Omental fat pad (tissue), 4 donors: ENCODE measurements around the gene ZNF180. TPM values are rescaled to one million over a fixed set of nuclear protein-coding genes. Genes with fewer than 3 reads are reported as not detected.
A peak's percentile ranks its signal among the peaks of the same experiment; 100 is the strongest.

Experiments
- ATAC-seq: fragments of 150-250 bp; one replicate; pipeline ENCODE4 v1.9.1; 2016; ENCODE audit warnings: mild to moderate bottlenecking, moderate library complexity; ENCODE audit not compliant: low FRiP score
- DNase-seq: peaks from one replicate; pipeline ENCODE4 v3.0.0-alpha.2; 2019; ENCODE audit warnings: low spot score
- CTCF ChIP-seq, 3 donors: fragments of 450-650 bp; IDR thresholded peaks; one replicate each; pipeline ENCODE4 v1.5.1; 2016 to 2017; ENCODE audit warnings: antibody characterized with exemption in 3 of 3, mild to moderate bottlenecking in 3 of 3, moderate library complexity in 2 of 3
- total RNA-seq, 4 donors: library from RNA; depleted of rRNA; stranded (reverse); fragments of >200 nt; gene quantifications; one replicate each; pipeline ENCODE4 v1.1.0, GENCODE V29; 2016

The ZNF180 gene
- 10 to 100 TPM in 1 of 4 donors, 1 to 10 TPM in 3; 4.8 to 14.5 (median 7.3) TPM for total RNA-seq

GRCh38 chr19:44499962-44500949 is at the start of gene ZNF180:
Gene ZNF180 (minus strand): TSS chr19:44500522. CDS start chr19:44497334, 3,188 bp downstream.
- peak in 1 of 3 donors; percentile 70 for TF ChIP-seq CTCF (IDR thresholded peaks at IDR 0.05)
- ATAC-seq: peak; percentile 93
- peak; percentile 83 for DNase-seq

GRCh38 chr19:44549507-44549906 is 49.2 kb upstream of the ZNF180 start:
- no peak for ATAC-seq
- DNase-seq: no peak
- no peak for TF ChIP-seq CTCF (IDR thresholded peaks at IDR 0.05)

GRCh38 chr19:44548736-44549135 is 48.4 kb upstream of the ZNF180 start:
- TF ChIP-seq CTCF (IDR thresholded peaks at IDR 0.05): no peak
- ATAC-seq (no peak), DNase-seq (no peak)

- TF ChIP-seq CTCF (IDR thresholded peaks at IDR 0.05): no peak
- ATAC-seq (no peak), DNase-seq (no peak)
Measured at GRCh38 chr19:44544031-44544430, 43.7 kb upstream of the ZNF180 start.

GRCh38 chr19:44542671-44543070 is 42.3 kb upstream of the ZNF180 start:
- no peak for DNase-seq
- no peak for ATAC-seq
- no peak for TF ChIP-seq CTCF (IDR thresholded peaks at IDR 0.05)

GRCh38 chr19:44540736-44541135 is 40.4 kb upstream of the ZNF180 start:
- ATAC-seq: no peak
- no peak for TF ChIP-seq CTCF (IDR thresholded peaks at IDR 0.05)
- DNase-seq: no peak

GRCh38 chr19:44539991-44540390 is 39.7 kb upstream of the ZNF180 start:
- DNase-seq: no peak
- no peak for ATAC-seq
- no peak for TF ChIP-seq CTCF (IDR thresholded peaks at IDR 0.05)
